H1 (cell line): ENCODE results near the gene SETD1B. TPM values are rescaled to one million over a fixed set of nuclear protein-coding genes. Genes with fewer than 3 reads are reported as not detected.
"Not testable (repeated sequence)": the region's sequence is repeated elsewhere in the genome, so short reads cannot be mapped to it uniquely, and the experiment has no call there.

Experiments
- CTCF ChIA-PET: fragments of 300-600 bp; sonication (Branson Sonifier 250); formaldehyde crosslinking; loops from one replicate; lab custom pipeline; 2021; ENCODE audit not compliant: partially characterized antibody; lab: Charles Lee
- POLR2A ChIA-PET: fragments of 300-600 bp; sonication (Branson Sonifier 250); formaldehyde crosslinking; loops from one replicate; lab custom pipeline; 2021; ENCODE audit warnings: inconsistent platforms; ENCODE audit not compliant: partially characterized antibody; lab: Charles Lee
- DNase-seq, 2 experiments: peaks; one replicate each; pipeline versions ENCODE4 v3.0.0 to v3.0.0-alpha.2; 2010 to 2022; ENCODE audit warnings: low spot score in 2 of 2, low read depth in 1 of 2, mixed read lengths in 1 of 2
- FAIRE-seq: peaks from 2 replicates; lab custom pipeline; 2011; peaks lifted over from hg19 to GRCh38; lab: Jason Lieb, UNC
- H2AFZ ChIP-seq: 2 replicates; pipeline ENCODE4 v1.8.1; 2012; ENCODE audit warnings: low read length, inconsistent platforms
- H2AK5ac ChIP-seq: 2 replicates; pipeline ENCODE4 v1.6.1; 2013; ENCODE audit warnings: low read depth, low read length
- H2BK120ac ChIP-seq: replicated peaks from 2 replicates; pipeline ENCODE3; 2013; ENCODE audit warnings: low read depth, low read length, inconsistent platforms
- H2BK12ac ChIP-seq: 2 replicates; pipeline ENCODE4 v1.6.1; 2013; ENCODE audit warnings: low read depth, low read length
- H2BK15ac ChIP-seq: 2 replicates; pipeline ENCODE4 v1.6.1; 2013; ENCODE audit warnings: low read length
- H2BK20ac ChIP-seq: 2 replicates; pipeline ENCODE4 v1.6.1; 2013; ENCODE audit warnings: low read length
- H2BK5ac ChIP-seq: 2 replicates; pipeline ENCODE4 v1.6.1; 2013; ENCODE audit warnings: low read depth, low read length
- H3K14ac ChIP-seq: 2 replicates; pipeline ENCODE4 v1.6.1; 2013; ENCODE audit warnings: inconsistent platforms; ENCODE audit not compliant: insufficient read length
- H3K18ac ChIP-seq: 2 replicates; pipeline ENCODE4 v1.6.1; 2013; ENCODE audit warnings: low read length; ENCODE audit errors: extremely low read depth
- H3K23ac ChIP-seq: 2 replicates; pipeline ENCODE4 v1.6.1; 2013; ENCODE audit warnings: inconsistent platforms; ENCODE audit not compliant: insufficient read length
- H3K23me2 ChIP-seq: 2 replicates; pipeline ENCODE4 v1.6.1; 2013; ENCODE audit warnings: low read depth, low read length
- H3K27ac ChIP-seq: 2 replicates; pipeline ENCODE4 v1.6.1; 2011; ENCODE audit warnings: low read depth, low read length, inconsistent platforms
- H3K27me3 ChIP-seq, 4 experiments: replicated peaks in 1 of 4; 1 replicate in 1 of 4; 2 replicates in 3 of 4; pipeline versions ENCODE4 v1.6.1 to v1.8.1; 2011 to 2013; ENCODE audit warnings: low read length in 3 of 4, mild to moderate bottlenecking in 3 of 4, inconsistent platforms in 2 of 4, mixed read lengths in 2 of 4, moderate library complexity in 1 of 4; ENCODE audit not compliant: control insufficient read depth in 3 of 4, insufficient read depth in 3 of 4; ENCODE audit errors: extremely low read depth in 1 of 4
- H3K36me3 ChIP-seq, 4 experiments: 2 replicates each; pipeline versions ENCODE4 v1.6.1 to v1.8.1; 2011 to 2013; ENCODE audit warnings: mild to moderate bottlenecking in 4 of 4, low read length in 3 of 4, moderate library complexity in 2 of 4, control low read depth in 1 of 4, inconsistent platforms in 1 of 4; ENCODE audit not compliant: insufficient read depth in 4 of 4, control insufficient read depth in 2 of 4
- H3K4ac ChIP-seq: replicated peaks from 2 replicates; pipeline ENCODE3; 2013; ENCODE audit warnings: low read length, low read depth, mixed read lengths, inconsistent platforms; ENCODE audit not compliant: insufficient read length
- H3K4me1 ChIP-seq, 4 experiments: replicated peaks in 1 of 4; 1 replicate in 1 of 4; 2 replicates in 3 of 4; pipeline versions ENCODE4 v1.6.1 to v1.8.1; 2011 to 2013; ENCODE audit warnings: low read length in 3 of 4, inconsistent platforms in 2 of 4, mixed read lengths in 1 of 4; ENCODE audit not compliant: insufficient read depth in 4 of 4, control insufficient read depth in 3 of 4
- H3K4me2 ChIP-seq, 2 experiments: 2 replicates each; pipeline versions ENCODE4 v1.6.1 to v1.8.1; 2011 to 2013; ENCODE audit warnings: low read depth in 2 of 2, low read length in 2 of 2, control low read depth in 1 of 2, inconsistent platforms in 1 of 2, mild to moderate bottlenecking in 1 of 2; ENCODE audit not compliant: insufficient read depth in 1 of 2
- H3K4me3 ChIP-seq, 4 experiments: fragments of 200-600, 300-600 bp in 1 of 4; sonication (generic), shearing (Covaris generic), sonication (Bioruptor Twin) in 1 of 4; 2 replicates each; pipeline versions ENCODE4 v1.5.1 to v1.8.1; 2011 to 2016; ENCODE audit warnings: low read length in 4 of 4, low read depth in 3 of 4, control low read depth in 2 of 4, inconsistent platforms in 2 of 4, mild to moderate bottlenecking in 2 of 4, mixed read lengths in 1 of 4, moderate library complexity in 1 of 4; ENCODE audit not compliant: insufficient read depth in 2 of 4; ENCODE audit errors: extremely low read depth in 1 of 4
- H3K56ac ChIP-seq: replicated peaks from 2 replicates; pipeline ENCODE3; 2013; ENCODE audit warnings: low read depth, mild to moderate bottlenecking, mixed read lengths, low read length, inconsistent platforms; ENCODE audit not compliant: insufficient read length
- H3K79me1 ChIP-seq: 2 replicates; pipeline ENCODE4 v1.6.1; 2013; ENCODE audit warnings: low read depth, low read length, control low read depth
- H3K79me2 ChIP-seq, 2 experiments: 2 replicates each; pipeline versions ENCODE4 v1.6.1 to v1.8.1; 2012 to 2013; ENCODE audit warnings: low read length in 2 of 2, mild to moderate bottlenecking in 2 of 2, inconsistent platforms in 1 of 2; ENCODE audit not compliant: insufficient read depth in 2 of 2, control insufficient read depth in 1 of 2
- H3K9ac ChIP-seq, 4 experiments: replicated peaks in 1 of 4; 1 replicate in 1 of 4; 2 replicates in 3 of 4; pipeline versions ENCODE4 v1.6.1 to v1.8.1; 2011 to 2013; ENCODE audit warnings: low read depth in 3 of 4, low read length in 3 of 4, control low read depth in 2 of 4, mild to moderate bottlenecking in 2 of 4, moderate library complexity in 2 of 4, inconsistent platforms in 1 of 4; ENCODE audit errors: extremely low read depth in 1 of 4
- H3K9me3 ChIP-seq, 2 experiments: 2 replicates each; pipeline versions ENCODE4 v1.6.1 to v1.8.1; 2012 to 2013; ENCODE audit warnings: mild to moderate bottlenecking in 2 of 2, moderate library complexity in 2 of 2, control low read depth in 1 of 2, inconsistent platforms in 1 of 2, low read depth in 1 of 2, low read length in 1 of 2, mixed read lengths in 1 of 2; ENCODE audit not compliant: insufficient read depth in 2 of 2
- H4K20me1 ChIP-seq, 2 experiments: replicated peaks in 1 of 2; 2 replicates each; pipeline versions ENCODE3 to v1.8.1; 2011 to 2013; ENCODE audit warnings: inconsistent platforms in 2 of 2, low read length in 2 of 2, mild to moderate bottlenecking in 1 of 2; ENCODE audit not compliant: insufficient read depth in 2 of 2, control insufficient read depth in 1 of 2
- H4K5ac ChIP-seq: 2 replicates; pipeline ENCODE4 v1.6.1; 2013; ENCODE audit warnings: low read length, low read depth, mixed read lengths, inconsistent platforms; ENCODE audit not compliant: insufficient read length
- H4K8ac ChIP-seq: 2 replicates; pipeline ENCODE4 v1.8.0; 2013; ENCODE audit warnings: mild to moderate bottlenecking, moderate library complexity, low read length, inconsistent platforms; ENCODE audit not compliant: insufficient read depth; ENCODE audit errors: extremely low read depth
- H4K91ac ChIP-seq: replicated peaks from 2 replicates; pipeline ENCODE3; 2013; ENCODE audit warnings: low read length, mixed read lengths, inconsistent platforms; ENCODE audit not compliant: insufficient read length
- WGBS, 2 experiments: shearing (Covaris generic) in 1 of 2; methylation state at CpG; one replicate each; pipeline versions ENCODE4 v1.1.6 to v1.1.7; 2013 to 2015; ENCODE audit warnings: low lambda C conversion rate in 2 of 2, mixed read lengths in 2 of 2, inconsistent platforms in 1 of 2, low coverage in 1 of 2, missing lambda C conversion rate in 1 of 2; ENCODE audit not compliant: insufficient replicate concordance in 2 of 2, insufficient coverage in 1 of 2, insufficient read length in 1 of 2; ENCODE audit errors: extremely low coverage in 1 of 2, missing lambda C conversion rate in 1 of 2; 5-methylcytosine and 5-hydroxymethylcytosine counted together
- polyA plus RNA-seq, 7 experiments: library from polyadenylated mRNA; depleted of rRNA in 3 of 7; stranded (reverse) in 5 of 7; unstranded in 2 of 7; fragments of >200 nt in 5 of 7; fragments of 200-250 nt in 2 of 7; gene quantifications; 1 replicate in 5 of 7; 2 replicates in 1 of 7; 4 replicates in 1 of 7; pipeline versions ENCODE4 v1.2.1 to v1.2.3, GENCODE V29; 2011 to 2013; ENCODE audit warnings: missing spikeins in 2 of 7, mixed read lengths in 2 of 7
- total RNA-seq: library from RNA; stranded (reverse); fragmentation: NEBNext Ultra II Directional; extraction: Animal tissue kit (Norgen Biotek cat#: 25700); gene quantifications from 2 replicates; pipeline ENCODE4 v1.2.1, GENCODE V29; 2021

The SETD1B gene
- total and polyA plus RNA-seq, 2 of the 8 experiments (the other 6 are each of a cell fraction or from before 2014, with no cell fraction given) = 1.3 to 17.7 TPM

GRCh38 chr12:121790785-121791184 is 13.0 kb upstream of the SETD1B start:
- not testable (repeated sequence) for H4K5ac ChIP-seq, H2BK120ac ChIP-seq, H3K27ac ChIP-seq, H3K4me3 ChIP-seq, H3K18ac ChIP-seq, H3K23ac ChIP-seq, H2AK5ac ChIP-seq, H2AFZ ChIP-seq, H3K23me2 ChIP-seq, DNase-seq, H2BK15ac ChIP-seq, H3K9ac ChIP-seq, H3K4ac ChIP-seq, H3K56ac ChIP-seq, H3K9me3 ChIP-seq, H4K8ac ChIP-seq, H3K4me2 ChIP-seq, H3K79me1 ChIP-seq, H4K91ac ChIP-seq, H2BK20ac ChIP-seq, FAIRE-seq, H2BK12ac ChIP-seq, H3K36me3 ChIP-seq, H3K14ac ChIP-seq, H2BK5ac ChIP-seq, H3K79me2 ChIP-seq, H3K27me3 ChIP-seq
- ChIA-PET CTCF (interaction anchor here (3.0 to 18.2 kb wide), 4 partner anchors 12 to 93 kb away, joined by 10 to 363 read pairs (median 249); partner anchors contain the start of gene SETD1B), POLR2A (interaction anchor here (0.6 to 34.9 kb wide), 3 partner anchors 4 to 134 kb away, joined by 3 to 958 read pairs (median 958); partner anchors contain the start of genes RHOF and SETD1B)
- peaks cover 0 to 18% (median 8%) of the 10 kb centered on the region in 4 experiments; a peak in 5 of 7 replicates for H3K4me1 ChIP-seq
- H4K20me1 ChIP-seq = peaks cover 15 to 16% of the 10 kb centered on the region in 2 experiments
- 89% methylated on average over 8 of the region's 8 CpGs; no CpG with 5 or more reads in 1 of the 2 experiments for WGBS, 2 experiments
